ENCODE data around the gene IL33. TPM values are rescaled to one million over a fixed set of nuclear protein-coding genes. Genes with fewer than 3 reads are reported as not detected.

The IL33 gene
- total and polyA plus RNA-seq, 2 experiments from 2014 or later, result not detected

DNA sequence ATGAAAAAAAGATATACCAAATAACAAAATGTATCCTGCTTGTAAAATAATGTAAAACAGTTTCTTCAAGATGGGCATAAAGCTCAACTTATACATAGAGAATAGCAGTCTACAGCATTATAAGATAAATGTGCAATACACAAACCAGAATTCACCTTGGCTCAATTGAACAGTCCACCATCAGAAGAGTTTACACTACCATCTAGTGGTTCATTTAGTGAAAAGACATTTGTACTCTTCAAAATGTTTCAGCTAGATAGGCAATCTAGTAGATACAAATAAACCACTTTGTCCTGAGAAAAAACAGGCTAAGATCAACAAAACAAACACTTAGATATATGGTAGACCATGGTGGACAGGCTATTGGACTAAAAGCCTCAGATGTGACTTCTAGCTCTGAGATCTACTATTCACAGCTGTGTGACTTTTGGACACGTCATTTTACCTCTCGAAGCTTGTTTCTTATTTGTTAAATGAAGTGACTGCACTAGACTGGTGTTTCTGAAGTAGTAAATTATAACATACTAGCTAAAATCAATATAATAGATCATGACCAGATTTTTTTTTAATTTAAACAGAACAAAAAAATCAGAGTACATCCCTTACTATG is 90.5 kb downstream of the IL33 start:
- Histone ChIP-seq H3K27ac (ENCODE audit: low read depth) (no peak overlapping the region), H3K4me2 (no peak overlapping the region), H3K9me2 (ENCODE audit: insufficient read depth) (no peaks in the 10 kb centered on the region), H3K4me1 (ENCODE audit: insufficient read depth) (no peaks in the 10 kb centered on the region), H4K20me1 (replicated peaks; ENCODE audit: insufficient read depth) (no peaks in the 10 kb centered on the region), H3K79me2 (replicated peaks; ENCODE audit: insufficient read depth) (no peaks in the 10 kb centered on the region), H3K4me3 (no peak overlapping the region), H3K27me3 (ENCODE audit: insufficient read depth) (no peaks in the 10 kb centered on the region), H3F3A (replicated peaks; ENCODE audit: low read depth) (no peaks in the 10 kb centered on the region), H3K36me3 (ENCODE audit: insufficient read depth) (no peaks in the 10 kb centered on the region), H2AFZ (no peak overlapping the region)
- ATAC-seq (peak; percentile 50; the same call in 2 of the 3 replicates), DNase-seq (ENCODE audit: low spot score) (peak; percentile 61)
- peaks cover 5% of the 10 kb centered on the region; the same call in 2 of the 3 replicates for H3K4me1 Mint-ChIP-seq
- H3K36me3 Mint-ChIP-seq (ENCODE audit: low read depth), result no peaks in the 10 kb centered on the region
- TF ChIP-seq, protein P1, sequence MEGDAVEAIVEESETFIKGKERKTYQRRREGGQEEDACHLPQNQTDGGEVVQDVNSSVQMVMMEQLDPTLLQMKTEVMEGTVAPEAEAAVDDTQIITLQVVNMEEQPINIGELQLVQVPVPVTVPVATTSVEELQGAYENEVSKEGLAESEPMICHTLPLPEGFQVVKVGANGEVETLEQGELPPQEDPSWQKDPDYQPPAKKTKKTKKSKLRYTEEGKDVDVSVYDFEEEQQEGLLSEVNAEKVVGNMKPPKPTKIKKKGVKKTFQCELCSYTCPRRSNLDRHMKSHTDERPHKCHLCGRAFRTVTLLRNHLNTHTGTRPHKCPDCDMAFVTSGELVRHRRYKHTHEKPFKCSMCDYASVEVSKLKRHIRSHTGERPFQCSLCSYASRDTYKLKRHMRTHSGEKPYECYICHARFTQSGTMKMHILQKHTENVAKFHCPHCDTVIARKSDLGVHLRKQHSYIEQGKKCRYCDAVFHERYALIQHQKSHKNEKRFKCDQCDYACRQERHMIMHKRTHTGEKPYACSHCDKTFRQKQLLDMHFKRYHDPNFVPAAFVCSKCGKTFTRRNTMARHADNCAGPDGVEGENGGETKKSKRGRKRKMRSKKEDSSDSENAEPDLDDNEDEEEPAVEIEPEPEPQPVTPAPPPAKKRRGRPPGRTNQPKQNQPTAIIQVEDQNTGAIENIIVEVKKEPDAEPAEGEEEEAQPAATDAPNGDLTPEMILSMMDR (conservative IDR thresholded peaks at IDR 0.05; ENCODE audit: low read depth in 2 of 2), result peak; percentile 76
- TF ChIP-seq ZNF114 (CRISPR knock-in tag; IDR thresholded peaks at IDR 0.05), result no peak
- peaks cover 4% of the 10 kb centered on the region for H3K27me3 Mint-ChIP-seq (ENCODE audit: insufficient read depth, low read depth, poor library complexity)
- no peaks in the 10 kb centered on the region for H3K9me3 Mint-ChIP-seq
- no peak overlapping the region for H3K4me3 Mint-ChIP-seq
- no peak overlapping the region for H3K27ac Mint-ChIP-seq

Other genes starting within 250 kb of the IL33 start
- 23.6 and 26.4 TPM in 2 replicates for gene RANBP6, start 200.2 kb upstream of the IL33 start, total RNA-seq (2014; rRNA removed; shearing (Covaris generic))
- 6.6 and 9.4 TPM in 2 replicates for gene RANBP6, start 200.2 kb upstream of the IL33 start, polyA plus RNA-seq (2016; fragmentation: Nextera tagmentation; extraction: Ambion mirVana)
- not detected in 2 replicates for gene TPD52L3, start 112.6 kb downstream of the IL33 start, total RNA-seq (2014; rRNA removed; shearing (Covaris generic))
- not detected in 2 replicates for gene TPD52L3, start 112.6 kb downstream of the IL33 start, polyA plus RNA-seq (2016; fragmentation: Nextera tagmentation; extraction: Ambion mirVana)
- gene UHRF2, start 197.4 kb downstream of the IL33 start, total RNA-seq (2014; rRNA removed; shearing (Covaris generic)), result 47.4 and 51.6 TPM in 2 replicates
- gene UHRF2, start 197.4 kb downstream of the IL33 start, polyA plus RNA-seq (2016; fragmentation: Nextera tagmentation; extraction: Ambion mirVana), result 13.3 and 15.1 TPM in 2 replicates

All from GM23338 (cell line).